ENCODE data around the gene TMEM59L.

Gene TMEM59L

GRCh38 chr19:18577365-18577914 is 35.2 kb upstream of the TMEM59L start:
- no peak for TF ChIP-seq CTCF (conservative IDR thresholded peaks at IDR 0.05; ENCODE audit: low read depth, low read length)
- no peak overlapping the region for H3K4me3 ChIP-seq (ENCODE audit: low read depth, low read length)
- no peak for DNase-seq (ENCODE audit: low read depth)

GRCh38 chr19:18580311-18580710 is 32.4 kb upstream of the TMEM59L start:
- H3K4me3 ChIP-seq (ENCODE audit: low read depth, low read length), result no peak overlapping the region
- no peak for DNase-seq (ENCODE audit: low read depth)
- TF ChIP-seq CTCF (conservative IDR thresholded peaks at IDR 0.05; ENCODE audit: low read depth, low read length), result no peak

- no peak overlapping the region for H3K4me3 ChIP-seq (ENCODE audit: low read depth, low read length)
- no peak for DNase-seq (ENCODE audit: low read depth)
- TF ChIP-seq CTCF (conservative IDR thresholded peaks at IDR 0.05; ENCODE audit: low read depth, low read length), result peak; percentile 15
Observed at GRCh38 chr19:18586306-18586705, 26.4 kb upstream of the TMEM59L start.

- H3K4me3 ChIP-seq (ENCODE audit: low read depth, low read length), result no peak overlapping the region
- no peak for TF ChIP-seq CTCF (conservative IDR thresholded peaks at IDR 0.05; ENCODE audit: low read depth, low read length)
- DNase-seq (ENCODE audit: low read depth), result no peak
Observed at GRCh38 chr19:18587561-18587960, 25.1 kb upstream of the TMEM59L start.

- peak overlapping the region; percentile 78 for H3K4me3 ChIP-seq (ENCODE audit: low read depth, low read length)
- TF ChIP-seq CTCF (conservative IDR thresholded peaks at IDR 0.05; ENCODE audit: low read depth, low read length), result no peak
- no peak for DNase-seq (ENCODE audit: low read depth)
Observed at GRCh38 chr19:18587962-18588610, 24.6 kb upstream of the TMEM59L start.

GRCh38 chr19:18588611-18589379 is 23.9 kb upstream of the TMEM59L start, which contains the start of gene REX1BD:
Gene REX1BD (plus strand): TSS chr19:18588798. CDS start chr19:18588802, 4 bp downstream.
- TF ChIP-seq CTCF (conservative IDR thresholded peaks at IDR 0.05; ENCODE audit: low read depth, low read length), result peak; percentile 75

More at GRCh38 chr19:18588611-18589379, 23.9 kb upstream of the TMEM59L start, which contains the start of gene REX1BD:
- peak; percentile 73 for DNase-seq (ENCODE audit: low read depth)
- peak within 1 kb of the TSS; percentile 78 for H3K4me3 ChIP-seq (ENCODE audit: low read depth, low read length)
